ENCODE results near the gene NPEPL1.

Gene NPEPL1

GRCh38 chr20:58702859-58703648 is 10.5 kb downstream of the NPEPL1 start:
- TF ChIP-seq CTCF (conservative IDR thresholded peaks at IDR 0.05; ENCODE audit: low read length): peak; percentile 28; the same call in 1 of the 2 replicates
- no peak overlapping the region for H3K4me3 ChIP-seq (ENCODE audit: low read length)
- DNase-seq (ENCODE audit: low read depth): no peak

GRCh38 chr20:58703765-58704371 is 11.3 kb downstream of the NPEPL1 start:
- no peak overlapping the region for H3K4me3 ChIP-seq (ENCODE audit: low read length)
- no peak for DNase-seq (ENCODE audit: low read depth)
- no peak for TF ChIP-seq CTCF (conservative IDR thresholded peaks at IDR 0.05; ENCODE audit: low read length)

GRCh38 chr20:58705208-58705926 is 12.8 kb downstream of the NPEPL1 start:
- H3K4me3 ChIP-seq (ENCODE audit: low read length): no peak overlapping the region
- no peak for TF ChIP-seq CTCF (conservative IDR thresholded peaks at IDR 0.05; ENCODE audit: low read length)
- DNase-seq (ENCODE audit: low read depth): no peak

GRCh38 chr20:58706150-58706892 is 13.7 kb downstream of the NPEPL1 start:
- no peak for TF ChIP-seq CTCF (conservative IDR thresholded peaks at IDR 0.05; ENCODE audit: low read length)
- no peak for DNase-seq (ENCODE audit: low read depth)
- H3K4me3 ChIP-seq (ENCODE audit: low read length): no peak overlapping the region

- no peak for DNase-seq (ENCODE audit: low read depth)
- H3K4me3 ChIP-seq (ENCODE audit: low read length): no peak overlapping the region
- TF ChIP-seq CTCF (conservative IDR thresholded peaks at IDR 0.05; ENCODE audit: low read length): no peak
Measured at GRCh38 chr20:58706975-58707681, 14.5 kb downstream of the NPEPL1 start.

- DNase-seq (ENCODE audit: low read depth): no peak
- no peak overlapping the region for H3K4me3 ChIP-seq (ENCODE audit: low read length)
- TF ChIP-seq CTCF (conservative IDR thresholded peaks at IDR 0.05; ENCODE audit: low read length): no peak
Measured at GRCh38 chr20:58707770-58708169, 15.2 kb downstream of the NPEPL1 start.

Data from AG10803 (cell line).